AG09319 (cell line): ENCODE data around the gene FAM156B.
"Not testable (repeated sequence)": the region's sequence is repeated elsewhere in the genome, so short reads cannot be mapped to it uniquely, and the experiment has no call there.

Experiments
- DNase-seq: peaks from one replicate; pipeline ENCODE4 v3.0.0-alpha.2; 2010; ENCODE audit warnings: low read depth; ENCODE audit errors: extremely low read depth
- TF ChIP-seq, protein P1 (sequence below): IDR thresholded peaks from 2 replicates; pipeline ENCODE4 v1.5.1; 2011; ENCODE audit warnings: low read depth, mild to moderate bottlenecking, inconsistent platforms, low read length, moderate library complexity

The FAM156B gene, protein sequence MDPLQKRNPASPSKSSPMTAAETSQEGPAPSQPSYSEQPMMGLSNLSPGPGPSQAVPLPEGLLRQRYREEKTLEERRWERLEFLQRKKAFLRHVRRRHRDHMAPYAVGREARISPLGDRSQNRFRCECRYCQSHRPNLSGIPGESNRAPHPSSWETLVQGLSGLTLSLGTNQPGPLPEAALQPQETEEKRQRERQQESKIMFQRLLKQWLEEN

DNA sequence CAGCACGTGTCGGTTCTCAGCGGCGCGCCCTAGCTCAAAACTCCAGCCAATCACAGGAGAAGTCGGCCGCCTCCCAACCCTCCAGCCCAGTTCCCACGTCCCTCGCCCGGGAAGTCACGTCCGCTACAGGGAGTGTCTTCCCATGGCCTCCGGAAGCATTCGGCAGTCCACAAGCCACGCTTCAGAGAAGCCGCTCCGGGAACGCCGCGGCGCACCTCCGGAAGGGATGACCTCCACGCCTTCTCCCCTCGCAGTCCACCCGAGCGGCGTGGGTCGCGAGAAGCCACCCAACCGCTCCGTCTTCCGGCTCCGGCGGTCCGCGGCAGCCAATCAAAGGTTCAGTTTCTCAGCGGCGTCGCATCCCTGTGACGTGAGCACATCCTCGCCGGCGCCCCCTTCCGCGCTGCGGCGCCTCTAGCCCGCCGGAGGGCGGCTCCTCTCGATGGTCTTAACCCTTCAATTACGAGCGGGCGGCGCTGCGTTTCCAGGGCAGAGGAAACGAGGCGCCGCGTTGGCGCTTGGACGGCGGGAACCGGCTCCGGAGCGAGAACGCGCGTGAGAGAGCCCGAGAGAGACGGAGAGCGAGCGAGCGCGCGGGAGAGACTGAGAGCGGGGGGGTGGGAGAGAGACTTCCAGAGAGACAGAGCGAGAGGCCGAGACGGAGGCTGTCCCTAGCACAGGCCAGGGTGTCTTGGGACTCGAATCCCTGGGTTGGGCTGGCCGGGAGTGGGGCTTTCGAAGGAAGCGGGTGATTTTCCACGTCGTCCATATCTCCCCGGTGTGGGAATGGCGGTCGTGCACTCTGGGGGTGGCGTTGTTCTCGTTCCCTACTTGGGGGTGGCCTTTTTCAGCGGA lies at the start of gene FAM156B:
Gene FAM156B, plus strand, starts transcription at position 476 of the 855 bp plus-strand sequence. CDS start 9,896 bp downstream, outside the sequence.
- not testable (repeated sequence) for DNase-seq

DNA sequence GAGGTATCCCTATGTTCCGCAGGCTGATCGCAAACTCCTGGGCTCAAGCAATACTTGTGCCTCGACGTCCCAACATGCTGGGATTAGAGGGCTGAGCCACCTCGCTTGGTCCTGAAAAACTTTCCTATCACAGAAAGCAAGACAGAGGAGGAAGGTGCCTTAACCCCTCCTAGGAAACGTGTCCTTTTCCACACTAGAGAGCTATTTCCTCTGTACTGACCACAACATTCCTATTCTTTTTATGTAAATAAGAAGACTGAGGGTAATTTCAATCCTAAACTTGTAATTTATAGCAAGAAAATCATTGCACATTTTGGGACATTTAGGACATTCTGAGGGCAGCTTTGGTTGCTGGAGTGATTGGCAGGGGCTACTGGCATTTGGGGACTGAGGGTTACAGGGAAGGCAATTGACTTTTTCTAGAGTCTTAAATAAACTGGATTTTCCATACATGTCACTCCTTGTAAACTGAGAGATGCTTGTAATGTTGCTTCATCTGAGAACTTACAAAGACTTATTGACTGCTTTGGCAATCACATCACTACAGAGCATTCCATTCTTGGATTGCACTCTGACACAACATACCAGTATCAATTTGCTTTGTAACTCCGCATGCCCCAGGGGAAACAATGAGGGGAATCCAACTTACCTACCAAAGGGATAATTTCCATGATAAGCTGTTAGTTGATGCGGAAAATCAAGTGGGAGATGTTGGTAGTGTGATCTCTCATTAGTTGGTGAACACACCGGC lies 44.8 kb upstream of the FAM156B start:
- TF ChIP-seq, protein P1, sequence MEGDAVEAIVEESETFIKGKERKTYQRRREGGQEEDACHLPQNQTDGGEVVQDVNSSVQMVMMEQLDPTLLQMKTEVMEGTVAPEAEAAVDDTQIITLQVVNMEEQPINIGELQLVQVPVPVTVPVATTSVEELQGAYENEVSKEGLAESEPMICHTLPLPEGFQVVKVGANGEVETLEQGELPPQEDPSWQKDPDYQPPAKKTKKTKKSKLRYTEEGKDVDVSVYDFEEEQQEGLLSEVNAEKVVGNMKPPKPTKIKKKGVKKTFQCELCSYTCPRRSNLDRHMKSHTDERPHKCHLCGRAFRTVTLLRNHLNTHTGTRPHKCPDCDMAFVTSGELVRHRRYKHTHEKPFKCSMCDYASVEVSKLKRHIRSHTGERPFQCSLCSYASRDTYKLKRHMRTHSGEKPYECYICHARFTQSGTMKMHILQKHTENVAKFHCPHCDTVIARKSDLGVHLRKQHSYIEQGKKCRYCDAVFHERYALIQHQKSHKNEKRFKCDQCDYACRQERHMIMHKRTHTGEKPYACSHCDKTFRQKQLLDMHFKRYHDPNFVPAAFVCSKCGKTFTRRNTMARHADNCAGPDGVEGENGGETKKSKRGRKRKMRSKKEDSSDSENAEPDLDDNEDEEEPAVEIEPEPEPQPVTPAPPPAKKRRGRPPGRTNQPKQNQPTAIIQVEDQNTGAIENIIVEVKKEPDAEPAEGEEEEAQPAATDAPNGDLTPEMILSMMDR, result no peak
- no peak for DNase-seq

DNA sequence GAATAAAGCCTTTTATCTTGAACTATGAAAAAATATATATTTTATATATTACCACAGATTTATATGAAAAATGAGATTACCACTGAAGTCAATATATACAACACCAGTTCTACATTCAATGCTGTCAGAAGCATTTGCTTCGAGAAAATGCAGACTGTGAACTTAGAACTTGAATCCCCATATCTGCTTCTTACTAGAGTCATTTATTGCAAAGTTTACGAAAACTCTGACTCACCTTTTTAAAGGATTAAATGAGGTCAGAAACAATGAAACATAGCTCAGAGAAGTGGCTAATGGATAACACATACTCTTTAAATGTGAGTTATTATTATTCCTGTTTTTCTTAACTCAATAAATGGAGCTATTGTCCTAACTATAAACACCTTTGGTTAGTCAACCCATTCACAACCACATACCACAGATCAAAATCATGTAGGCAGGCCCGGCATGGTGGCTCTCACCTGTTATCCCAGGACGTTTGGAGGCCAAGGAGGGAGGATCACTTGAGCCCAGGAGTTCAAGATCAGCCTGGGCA lies 40.1 kb upstream of the FAM156B start:
- not testable (repeated sequence) for DNase-seq

DNA sequence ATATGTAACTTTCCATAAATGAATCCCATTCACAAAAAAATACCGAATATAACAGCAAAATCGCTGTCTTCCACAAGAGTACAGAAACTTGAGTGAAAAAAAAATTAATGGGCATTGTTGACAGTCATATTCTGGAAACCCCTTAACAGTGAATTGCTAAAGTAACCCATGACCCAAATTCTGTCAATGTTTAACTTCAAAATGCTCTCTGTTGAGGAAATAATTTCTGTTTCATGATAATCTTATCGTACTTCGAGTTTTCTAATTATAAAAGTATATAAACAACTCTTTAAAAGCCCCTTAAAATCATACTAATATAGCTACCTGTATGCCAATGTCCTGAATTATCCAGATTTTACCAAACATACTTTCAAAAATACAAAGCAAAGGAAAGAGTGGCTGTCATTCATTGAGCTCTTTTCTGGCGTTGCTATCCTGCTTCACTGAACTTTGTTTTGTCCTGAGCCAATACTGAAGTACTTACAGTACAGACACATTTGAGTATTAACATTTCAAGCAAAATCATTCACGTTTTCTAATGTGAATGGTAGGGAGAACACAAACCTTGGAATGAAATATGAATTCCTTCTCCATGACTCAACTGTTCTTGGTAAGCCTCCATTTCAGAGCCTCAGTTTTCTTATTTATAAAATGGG lies 31.7 kb upstream of the FAM156B start:
- DNase-seq, result no peak
- TF ChIP-seq, protein P1, result no peak

DNA sequence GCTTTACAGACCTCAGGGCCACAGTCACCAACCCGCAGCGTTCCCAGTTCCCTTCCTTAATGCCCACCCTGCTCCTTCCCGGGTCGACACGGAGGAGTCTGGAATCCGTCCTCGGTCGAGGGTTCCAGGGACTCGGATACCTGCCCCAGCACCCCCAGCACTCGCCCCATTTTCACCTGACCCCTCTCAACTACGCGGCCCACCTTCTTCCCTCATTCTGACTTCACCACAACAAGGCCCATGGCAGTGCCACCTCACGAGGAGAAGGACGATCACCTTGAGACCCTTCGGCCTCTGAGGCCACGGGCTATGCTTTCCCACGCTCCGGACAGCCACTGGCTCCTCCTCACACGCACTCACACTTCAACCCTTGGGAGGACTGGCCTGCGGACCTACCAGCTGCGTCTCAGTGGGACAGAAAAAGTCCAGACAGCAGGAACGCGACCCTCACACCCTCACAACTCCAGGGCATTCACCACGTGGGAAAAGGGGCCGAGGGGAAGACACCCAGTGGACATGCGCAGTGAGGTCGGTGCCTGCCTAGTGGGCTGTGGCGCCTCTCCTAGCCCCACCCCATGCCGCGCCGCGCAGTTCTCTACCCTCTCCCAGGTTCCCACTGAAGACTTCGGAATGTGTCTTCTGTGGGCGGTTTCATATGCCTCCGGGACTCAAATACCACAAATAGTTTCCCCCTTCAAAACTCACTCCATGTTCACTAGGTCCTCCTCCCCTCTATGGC lies 29.4 kb upstream of the FAM156B start, which contains the start of gene XAGE3:
Gene XAGE3, minus strand, starts transcription at position 474 of the 739 bp plus-strand sequence. CDS start 950 bp downstream, outside the sequence.
- TF ChIP-seq, protein P1, result no peak
- no peak for DNase-seq

DNA sequence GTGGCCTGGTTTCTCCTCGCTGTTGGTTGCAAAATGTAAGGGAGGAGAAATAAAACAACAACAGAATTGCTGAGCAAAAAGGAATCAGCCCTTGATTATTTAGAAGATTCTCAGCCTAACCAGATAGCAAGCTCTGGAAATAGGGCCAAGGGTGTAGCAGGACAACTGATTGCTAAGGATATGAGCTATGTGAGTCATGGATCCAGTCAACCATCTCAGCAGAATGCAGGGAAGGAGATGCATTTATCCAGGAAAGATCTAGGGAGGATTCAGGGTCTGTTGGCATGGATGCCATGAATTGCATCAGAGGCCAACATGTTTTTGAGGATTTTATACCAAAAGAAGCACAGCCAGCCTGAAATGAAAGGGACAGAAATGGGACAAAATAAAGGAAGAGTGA lies 27.1 kb upstream of the FAM156B start:
- DNase-seq, result no peak
- TF ChIP-seq, protein P1, result no peak

DNA sequence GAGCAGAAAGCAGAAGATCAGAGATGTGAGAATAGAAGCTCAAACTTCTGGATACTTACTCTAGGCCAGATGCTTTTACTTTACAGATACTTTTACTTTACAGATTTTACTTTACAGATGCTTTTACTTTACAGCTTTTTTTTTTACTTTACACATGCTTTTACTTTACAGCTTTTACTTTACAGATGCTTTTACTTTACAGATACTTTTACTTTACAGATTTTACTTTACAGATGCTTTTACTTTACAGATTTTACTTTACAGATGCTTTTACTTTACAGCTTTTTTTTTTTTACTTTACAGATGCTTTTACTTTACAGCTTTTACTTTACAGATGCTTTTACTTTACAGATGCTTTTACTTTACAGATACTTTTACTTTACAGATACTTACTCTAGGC lies 23.3 kb upstream of the FAM156B start:
- not testable (repeated sequence) for DNase-seq

DNA sequence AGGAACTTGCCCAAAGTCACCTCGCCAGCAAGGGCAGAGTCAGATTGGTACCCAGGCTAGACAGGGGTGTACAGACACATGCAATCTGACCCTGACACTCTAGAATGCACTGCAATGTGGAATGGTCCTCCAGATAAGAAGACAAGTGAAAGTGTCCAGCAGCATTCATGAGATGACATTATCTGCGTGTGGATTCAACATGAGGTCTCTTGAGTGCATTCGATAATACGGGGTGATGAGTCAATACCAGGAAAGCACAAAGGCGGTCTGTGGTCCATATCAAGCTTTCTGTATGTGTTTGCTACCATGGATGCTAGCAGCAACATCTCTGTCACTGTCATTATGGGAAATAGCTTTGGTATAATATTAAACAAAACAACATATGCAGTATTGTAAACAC lies 22.5 kb upstream of the FAM156B start:
- DNase-seq, result no peak
- TF ChIP-seq, protein P1, result no peak

DNA sequence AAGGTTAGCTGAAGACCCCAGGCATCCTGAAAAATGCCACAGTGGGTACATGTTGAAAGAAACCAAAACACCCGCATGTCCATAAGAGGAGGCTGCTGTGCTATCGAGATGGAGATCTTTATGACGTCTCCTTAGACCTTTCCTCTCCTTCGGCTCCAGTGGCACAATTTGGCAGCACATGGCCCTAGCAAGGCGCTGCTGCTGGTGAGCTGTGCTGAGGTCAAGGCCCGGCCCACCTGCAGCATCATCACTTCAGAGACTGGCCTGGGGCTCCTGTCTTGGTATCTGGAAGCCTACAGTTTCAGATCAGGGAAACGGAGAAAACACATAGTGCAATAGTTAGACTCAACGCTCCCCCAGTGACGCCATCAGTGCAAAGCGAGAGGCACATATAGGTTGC lies 21.7 kb upstream of the FAM156B start:
- not testable (repeated sequence) for DNase-seq

DNA sequence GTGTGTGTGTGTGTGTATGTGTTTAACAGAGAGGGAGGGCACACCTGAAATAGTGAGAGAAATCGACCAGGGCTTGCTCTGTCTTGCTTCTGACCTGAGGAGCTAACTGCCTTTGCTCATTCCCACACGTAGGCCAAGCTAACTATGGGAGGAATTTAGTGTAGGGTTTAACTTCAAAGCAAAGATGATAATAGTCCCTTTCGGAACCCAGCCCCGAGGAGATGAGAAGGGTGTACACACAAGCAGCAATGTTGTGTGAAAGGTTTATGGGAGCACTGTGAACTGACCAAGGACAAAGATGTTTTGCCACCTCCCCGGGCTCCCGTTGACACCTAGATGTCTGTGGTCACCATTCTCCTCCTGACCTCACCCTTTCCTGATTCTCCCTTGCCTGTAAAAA lies 20.7 kb upstream of the FAM156B start:
- not testable (repeated sequence) for DNase-seq

DNA sequence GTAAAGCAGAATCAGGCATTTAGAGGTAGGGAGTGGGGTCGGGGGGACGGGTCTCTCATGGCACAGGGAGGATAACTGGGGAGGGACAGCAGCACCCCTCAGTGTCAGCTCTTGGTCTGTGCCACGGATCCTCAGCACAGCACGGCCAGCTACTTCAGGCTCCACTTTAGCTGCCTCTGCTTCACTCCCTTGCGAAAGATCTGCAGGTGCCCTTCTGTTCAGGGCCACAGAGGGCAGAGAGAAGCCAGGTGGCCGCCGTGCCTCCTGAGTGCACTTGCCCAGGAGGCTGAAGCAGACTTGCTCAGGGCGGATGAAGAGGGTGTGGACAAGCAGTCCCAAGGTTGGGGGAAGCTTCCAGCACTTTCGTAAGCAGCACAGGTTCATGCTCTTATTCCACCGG lies 9.7 kb upstream of the FAM156B start:
- DNase-seq, result not testable (repeated sequence)

DNA sequence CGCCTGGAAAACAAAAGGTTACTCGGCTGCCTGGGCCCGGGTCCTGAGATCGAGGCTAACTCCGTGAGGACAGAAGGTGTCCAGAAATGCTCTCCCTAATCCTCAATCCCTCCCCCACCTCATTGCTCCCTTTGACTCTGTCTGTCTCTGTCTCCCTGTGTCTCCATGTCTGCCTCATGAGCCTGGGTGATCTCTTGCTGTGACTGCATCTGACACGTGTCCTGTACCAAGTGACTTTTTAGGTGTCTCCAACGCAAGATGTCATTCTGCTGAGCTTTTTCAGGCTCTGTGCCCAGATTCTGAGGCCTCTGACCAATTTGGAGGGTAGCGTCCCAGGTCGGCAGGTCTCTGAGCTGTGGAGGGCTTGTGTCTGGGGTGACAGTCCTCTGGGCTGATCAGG lies 9.0 kb upstream of the FAM156B start:
- DNase-seq, result not testable (repeated sequence)
